ENCODE data around the gene SGPL1.

The SGPL1 gene

GRCh38 chr10:70910486-70911341 is 95.0 kb downstream of the SGPL1 start:
- Histone ChIP-seq H3K36me3 (ENCODE audit: control insufficient read depth, insufficient read depth, low read length) (no peaks in the 10 kb centered on the region), H3K27ac (ENCODE audit: insufficient read depth, low read length, poor library complexity, severe bottlenecking) (no peak overlapping the region), H3K4me3 (ENCODE audit: insufficient read depth, low read depth, low read length, poor library complexity, severe bottlenecking) (no peak overlapping the region), H3K9me3 (ENCODE audit: control insufficient read depth, low read length) (no peaks in the 10 kb centered on the region), H3K27me3 (replicated peaks; ENCODE audit: control insufficient read depth, insufficient read depth, low read length, poor library complexity, severe bottlenecking) (no peaks in the 10 kb centered on the region), H3K4me1 (ENCODE audit: control insufficient read depth, insufficient read depth, low read length, poor library complexity, severe bottlenecking) (no peaks in the 10 kb centered on the region)
- no peak for DNase-seq

GRCh38 chr10:70911386-70911785 is 95.6 kb downstream of the SGPL1 start:
- no peak overlapping the region for H3K27ac ChIP-seq (ENCODE audit: insufficient read depth, low read length, poor library complexity, severe bottlenecking)
- no peaks in the 10 kb centered on the region for H3K9me3 ChIP-seq (ENCODE audit: control insufficient read depth, low read length)
- no peaks in the 10 kb centered on the region for H3K27me3 ChIP-seq (replicated peaks; ENCODE audit: control insufficient read depth, insufficient read depth, low read length, poor library complexity, severe bottlenecking)
- H3K4me1 ChIP-seq (ENCODE audit: control insufficient read depth, insufficient read depth, low read length, poor library complexity, severe bottlenecking), result no peaks in the 10 kb centered on the region
- no peak for DNase-seq
- H3K36me3 ChIP-seq (ENCODE audit: control insufficient read depth, insufficient read depth, low read length), result no peaks in the 10 kb centered on the region
- no peak overlapping the region for H3K4me3 ChIP-seq (ENCODE audit: insufficient read depth, low read depth, low read length, poor library complexity, severe bottlenecking)

GRCh38 chr10:70912556-70912955 is 96.8 kb downstream of the SGPL1 start:
- no peak for DNase-seq
- Histone ChIP-seq H3K27ac (ENCODE audit: insufficient read depth, low read length, poor library complexity, severe bottlenecking) (no peak overlapping the region), H3K4me1 (ENCODE audit: control insufficient read depth, insufficient read depth, low read length, poor library complexity, severe bottlenecking) (no peaks in the 10 kb centered on the region), H3K9me3 (ENCODE audit: control insufficient read depth, low read length) (no peaks in the 10 kb centered on the region), H3K36me3 (ENCODE audit: control insufficient read depth, insufficient read depth, low read length) (no peaks in the 10 kb centered on the region), H3K27me3 (replicated peaks; ENCODE audit: control insufficient read depth, insufficient read depth, low read length, poor library complexity, severe bottlenecking) (no peaks in the 10 kb centered on the region), H3K4me3 (ENCODE audit: insufficient read depth, low read depth, low read length, poor library complexity, severe bottlenecking) (no peak overlapping the region)

DNA sequence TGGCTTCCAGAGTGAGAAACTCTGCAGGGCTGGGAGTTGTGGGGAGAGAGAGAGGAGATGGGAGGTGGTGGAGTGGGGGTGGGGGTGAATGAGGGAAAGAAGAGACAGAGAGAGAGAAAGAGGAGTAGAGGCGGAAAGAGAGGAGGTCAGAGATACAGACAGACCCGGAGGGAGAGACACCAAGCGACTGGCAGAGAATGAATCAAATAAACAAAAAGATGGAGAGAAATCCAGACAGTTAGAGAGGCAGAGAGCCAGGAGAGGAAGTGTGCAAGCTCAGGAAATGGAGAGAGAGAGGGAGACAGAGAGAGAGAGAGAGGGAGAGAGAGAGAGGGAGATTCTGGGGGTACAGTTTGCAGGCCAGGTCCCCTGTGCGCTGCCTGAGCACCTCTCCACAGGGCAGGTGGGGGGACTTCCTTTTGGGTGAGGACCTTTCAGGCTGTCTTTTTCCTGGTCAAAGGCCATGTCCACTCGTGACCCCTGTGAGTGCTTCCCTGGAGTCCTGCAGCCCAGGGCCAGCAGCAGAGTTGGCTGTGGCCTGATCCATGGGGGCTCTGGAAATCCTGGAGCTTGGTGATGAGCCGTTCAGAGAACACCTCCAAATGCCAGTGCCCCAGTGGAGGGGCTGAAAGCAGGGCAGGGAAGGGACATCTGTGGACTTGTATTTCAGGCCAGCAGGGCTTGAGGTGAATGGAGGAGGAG is 97.6 kb downstream of the SGPL1 start:
- H3K36me3 ChIP-seq (ENCODE audit: control insufficient read depth, insufficient read depth, low read length), result no peaks in the 10 kb centered on the region
- H3K9me3 ChIP-seq (ENCODE audit: control insufficient read depth, low read length), result no peaks in the 10 kb centered on the region
- no peak for DNase-seq
- H3K4me1 ChIP-seq (ENCODE audit: control insufficient read depth, insufficient read depth, low read length, poor library complexity, severe bottlenecking), result no peaks in the 10 kb centered on the region
- no peaks in the 10 kb centered on the region for H3K27me3 ChIP-seq (replicated peaks; ENCODE audit: control insufficient read depth, insufficient read depth, low read length, poor library complexity, severe bottlenecking)
- H3K27ac ChIP-seq (ENCODE audit: insufficient read depth, low read length, poor library complexity, severe bottlenecking), result no peak overlapping the region
- no peak overlapping the region for H3K4me3 ChIP-seq (ENCODE audit: insufficient read depth, low read depth, low read length, poor library complexity, severe bottlenecking)

DNA sequence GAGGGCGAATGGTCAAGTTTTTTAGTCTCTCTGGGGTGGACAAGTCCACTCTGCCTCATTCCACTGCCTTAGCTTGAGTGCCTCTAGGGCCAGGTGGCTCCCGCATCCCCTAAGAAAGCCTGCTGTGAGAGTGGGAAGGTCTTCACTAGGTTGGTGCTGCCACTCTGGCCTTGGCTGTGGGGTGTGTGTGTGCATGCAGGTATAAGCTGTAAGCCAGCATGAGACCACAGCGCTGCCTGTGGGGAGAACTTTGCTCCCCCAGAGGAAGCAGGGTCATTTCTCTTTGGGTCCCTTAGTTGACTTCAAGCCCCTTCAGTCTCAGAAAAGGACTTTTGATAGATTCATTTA is 98.1 kb downstream of the SGPL1 start:
- H3K27me3 ChIP-seq (replicated peaks; ENCODE audit: control insufficient read depth, insufficient read depth, low read length, poor library complexity, severe bottlenecking), result no peaks in the 10 kb centered on the region
- no peaks in the 10 kb centered on the region for H3K36me3 ChIP-seq (ENCODE audit: control insufficient read depth, insufficient read depth, low read length)
- no peak overlapping the region for H3K4me3 ChIP-seq (ENCODE audit: insufficient read depth, low read depth, low read length, poor library complexity, severe bottlenecking)
- H3K27ac ChIP-seq (ENCODE audit: insufficient read depth, low read length, poor library complexity, severe bottlenecking), result no peak overlapping the region
- no peak for DNase-seq
- H3K9me3 ChIP-seq (ENCODE audit: control insufficient read depth, low read length), result no peaks in the 10 kb centered on the region
- no peaks in the 10 kb centered on the region for H3K4me1 ChIP-seq (ENCODE audit: control insufficient read depth, insufficient read depth, low read length, poor library complexity, severe bottlenecking)

DNA sequence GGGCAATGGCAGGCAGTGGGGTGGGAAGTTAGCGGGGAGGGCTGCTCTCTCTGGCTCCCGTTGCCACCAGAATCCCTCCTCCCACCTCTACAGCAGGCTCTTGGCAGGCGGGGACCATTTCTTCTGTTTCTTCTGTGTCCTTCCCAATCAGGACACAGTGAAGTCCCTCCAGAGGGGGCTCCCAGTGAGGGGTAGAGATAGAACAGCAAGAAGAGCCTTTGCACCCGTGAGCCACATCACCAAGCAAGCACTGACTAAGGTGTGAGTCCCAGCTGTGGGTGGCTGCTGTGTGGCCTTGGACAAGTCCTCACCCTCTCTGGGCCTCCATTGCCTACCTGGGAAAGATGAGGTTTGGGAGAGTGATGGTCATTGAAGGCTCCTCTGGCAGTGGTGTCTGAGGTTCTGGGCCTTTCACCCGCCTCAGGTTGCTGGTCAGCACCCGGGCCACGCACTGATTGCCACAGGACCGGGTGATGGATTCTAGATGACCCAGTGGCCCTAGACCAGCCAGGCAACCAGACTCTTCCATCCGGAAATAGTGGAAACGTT is 98.6 kb downstream of the SGPL1 start:
- no peaks in the 10 kb centered on the region for H3K36me3 ChIP-seq (ENCODE audit: control insufficient read depth, insufficient read depth, low read length)
- H3K4me3 ChIP-seq (ENCODE audit: insufficient read depth, low read depth, low read length, poor library complexity, severe bottlenecking), result no peak overlapping the region
- H3K27me3 ChIP-seq (replicated peaks; ENCODE audit: control insufficient read depth, insufficient read depth, low read length, poor library complexity, severe bottlenecking), result no peaks in the 10 kb centered on the region
- H3K4me1 ChIP-seq (ENCODE audit: control insufficient read depth, insufficient read depth, low read length, poor library complexity, severe bottlenecking), result no peaks in the 10 kb centered on the region
- no peaks in the 10 kb centered on the region for H3K9me3 ChIP-seq (ENCODE audit: control insufficient read depth, low read length)
- DNase-seq, result no peak
- H3K27ac ChIP-seq (ENCODE audit: insufficient read depth, low read length, poor library complexity, severe bottlenecking), result no peak overlapping the region

DNA sequence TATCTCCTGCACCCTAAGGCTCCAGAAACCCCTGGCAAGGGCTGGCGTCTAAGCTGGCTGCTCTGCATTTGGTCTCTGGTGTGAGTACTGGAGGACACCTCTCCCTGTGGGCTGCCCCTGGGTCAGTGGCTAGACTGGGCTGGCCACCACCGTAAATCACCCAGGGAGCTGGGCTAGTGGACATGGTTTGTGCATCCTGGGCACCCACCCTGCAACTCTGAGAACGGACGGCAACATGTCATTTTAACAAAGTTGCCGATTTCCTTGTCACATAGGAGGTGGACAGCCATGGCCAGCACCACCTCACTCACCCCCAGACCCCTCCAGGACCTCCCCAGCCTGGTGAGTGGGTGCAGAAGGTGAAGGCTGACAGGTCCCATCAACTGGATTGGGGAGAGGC is 99.5 kb downstream of the SGPL1 start:
- DNase-seq, result no peak
- H3K27me3 ChIP-seq (replicated peaks; ENCODE audit: control insufficient read depth, insufficient read depth, low read length, poor library complexity, severe bottlenecking), result no peaks in the 10 kb centered on the region
- no peak overlapping the region for H3K27ac ChIP-seq (ENCODE audit: insufficient read depth, low read length, poor library complexity, severe bottlenecking)
- no peak overlapping the region for H3K4me3 ChIP-seq (ENCODE audit: insufficient read depth, low read depth, low read length, poor library complexity, severe bottlenecking)
- no peaks in the 10 kb centered on the region for H3K36me3 ChIP-seq (ENCODE audit: control insufficient read depth, insufficient read depth, low read length)
- no peaks in the 10 kb centered on the region for H3K9me3 ChIP-seq (ENCODE audit: control insufficient read depth, low read length)
- no peaks in the 10 kb centered on the region for H3K4me1 ChIP-seq (ENCODE audit: control insufficient read depth, insufficient read depth, low read length, poor library complexity, severe bottlenecking)

- Histone ChIP-seq H3K27ac (ENCODE audit: insufficient read depth, low read length, poor library complexity, severe bottlenecking) (no peak overlapping the region), H3K27me3 (replicated peaks; ENCODE audit: control insufficient read depth, insufficient read depth, low read length, poor library complexity, severe bottlenecking) (no peaks in the 10 kb centered on the region), H3K9me3 (ENCODE audit: control insufficient read depth, low read length) (no peaks in the 10 kb centered on the region), H3K4me3 (ENCODE audit: insufficient read depth, low read depth, low read length, poor library complexity, severe bottlenecking) (no peak overlapping the region), H3K4me1 (ENCODE audit: control insufficient read depth, insufficient read depth, low read length, poor library complexity, severe bottlenecking) (no peaks in the 10 kb centered on the region), H3K36me3 (ENCODE audit: control insufficient read depth, insufficient read depth, low read length) (no peaks in the 10 kb centered on the region)
- no peak for DNase-seq
Measured at GRCh38 chr10:70915806-70916205, 100.1 kb downstream of the SGPL1 start.

DNA sequence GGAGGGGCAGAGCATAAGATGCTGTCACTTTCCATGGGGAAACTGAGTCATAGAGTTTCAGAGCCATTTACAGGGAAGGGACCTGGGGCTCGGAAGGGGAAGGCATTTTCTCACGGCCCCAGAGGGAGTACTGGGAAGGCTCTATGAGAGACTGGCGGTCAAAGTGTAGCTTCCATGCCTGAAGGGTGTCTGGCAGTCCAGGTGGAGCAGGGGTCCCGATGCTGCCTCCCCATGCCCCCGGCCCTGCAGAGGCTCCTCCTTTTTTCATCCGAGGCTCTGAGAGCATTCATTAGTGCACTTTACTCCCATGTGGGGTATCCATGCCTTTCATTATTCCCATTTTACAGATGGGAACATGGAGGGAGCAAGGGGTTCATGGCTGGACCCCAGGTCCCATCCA is 100.5 kb downstream of the SGPL1 start:
- DNase-seq, result no peak
- Histone ChIP-seq H3K4me3 (ENCODE audit: insufficient read depth, low read depth, low read length, poor library complexity, severe bottlenecking) (no peak overlapping the region), H3K27me3 (replicated peaks; ENCODE audit: control insufficient read depth, insufficient read depth, low read length, poor library complexity, severe bottlenecking) (no peaks in the 10 kb centered on the region), H3K9me3 (ENCODE audit: control insufficient read depth, low read length) (no peaks in the 10 kb centered on the region), H3K4me1 (ENCODE audit: control insufficient read depth, insufficient read depth, low read length, poor library complexity, severe bottlenecking) (no peaks in the 10 kb centered on the region), H3K27ac (ENCODE audit: insufficient read depth, low read length, poor library complexity, severe bottlenecking) (no peak overlapping the region), H3K36me3 (ENCODE audit: control insufficient read depth, insufficient read depth, low read length) (no peaks in the 10 kb centered on the region)

- Histone ChIP-seq H3K27me3 (replicated peaks; ENCODE audit: control insufficient read depth, insufficient read depth, low read length, poor library complexity, severe bottlenecking) (no peaks in the 10 kb centered on the region), H3K4me1 (ENCODE audit: control insufficient read depth, insufficient read depth, low read length, poor library complexity, severe bottlenecking) (no peaks in the 10 kb centered on the region), H3K27ac (ENCODE audit: insufficient read depth, low read length, poor library complexity, severe bottlenecking) (no peak overlapping the region)
Measured at GRCh38 chr10:70917226-70917625, 101.5 kb downstream of the SGPL1 start.

More at GRCh38 chr10:70917226-70917625, 101.5 kb downstream of the SGPL1 start:
- Histone ChIP-seq H3K36me3 (ENCODE audit: control insufficient read depth, insufficient read depth, low read length) (no peaks in the 10 kb centered on the region), H3K4me3 (ENCODE audit: insufficient read depth, low read depth, low read length, poor library complexity, severe bottlenecking) (no peak overlapping the region), H3K9me3 (ENCODE audit: control insufficient read depth, low read length) (no peaks in the 10 kb centered on the region)
- DNase-seq, result no peak

Measured in effector memory CD4-positive, alpha-beta T cell (primary cell).